K562 (cell line): ENCODE results near the gene PPP1R37. TPM values are rescaled to one million over a fixed set of nuclear protein-coding genes. Genes with fewer than 3 reads are reported as not detected.

Experiments used
- MAFF ChIP-seq: IDR thresholded peaks from 2 replicates; pipeline ENCODE4 v1.6.1; 2012; ENCODE audit warnings: low read length, improper control_type of control experiment
- NR2F6 ChIP-seq: fragments of 450-650 bp; formaldehyde crosslinking; IDR thresholded peaks from 2 replicates; pipeline ENCODE4 v1.4.0; 2020; ENCODE audit warnings: mild to moderate bottlenecking
- PML ChIP-seq: IDR thresholded peaks from 2 replicates; pipeline ENCODE4 v1.6.1; 2012; ENCODE audit warnings: low read length, inconsistent platforms
- RUNX1 ChIP-seq: sonication (generic); IDR thresholded peaks from 2 replicates; pipeline ENCODE4 v1.6.1; 2016; ENCODE audit warnings: antibody characterized with exemption, low read depth
- SOX6 ChIP-seq: fragments of 450-650 bp; IDR thresholded peaks from 2 replicates; pipeline ENCODE4 v1.6.1; 2014; ENCODE audit warnings: mild to moderate bottlenecking
- polyA plus RNA-seq, 8 experiments: library from polyadenylated mRNA; depleted of rRNA in 4 of 8; stranded (reverse) in 5 of 8; unstranded in 3 of 8; fragments of >200 nt; fragmentation: Nextera tagmentation in 2 of 8; fragmentation: Illumina TruSeq in 1 of 8; extraction: Ambion mirVana in 2 of 8; extraction: Trizol in 1 of 8; gene quantifications; 2 replicates each; pipeline versions ENCODE4 v1.2.1 to v1.2.3, GENCODE V29; 2011 to 2014; ENCODE audit warnings: inconsistent platforms in 1 of 8, missing spikeins in 1 of 8
- total RNA-seq, 7 experiments: library from RNA; depleted of rRNA in 6 of 7; stranded (reverse); fragments of >200 nt in 6 of 7; fragmentation: Illumina TruSeq in 2 of 7; extraction: Trizol in 2 of 7; gene quantifications; 2 replicates each; pipeline versions ENCODE4 v1.2.1 to v1.2.3, GENCODE V29; 2011 to 2021; ENCODE audit warnings: low replicate concordance in 1 of 7
- TF ChIP-seq, protein P1 (sequence below): fragments of 450-650 bp; IDR thresholded peaks from 2 replicates; pipeline ENCODE4 v1.6.1; 2018; ENCODE audit warnings: mild to moderate bottlenecking, low read depth; ENCODE audit not compliant: partially characterized antibody
- TF ChIP-seq, protein P2 (sequence below): sonication (generic); formaldehyde crosslinking; IDR thresholded peaks from 2 replicates; pipeline ENCODE4 v1.8.0; 2022; ENCODE audit warnings: mild to moderate bottlenecking, missing genetic modification reagents

The PPP1R37 gene
- total and polyA plus RNA-seq, 9 of the 15 experiments (the other 6 are each of a cell fraction or from before 2014, with no cell fraction given), result 0.04 to 20.3 (median 7.3) TPM

DNA sequence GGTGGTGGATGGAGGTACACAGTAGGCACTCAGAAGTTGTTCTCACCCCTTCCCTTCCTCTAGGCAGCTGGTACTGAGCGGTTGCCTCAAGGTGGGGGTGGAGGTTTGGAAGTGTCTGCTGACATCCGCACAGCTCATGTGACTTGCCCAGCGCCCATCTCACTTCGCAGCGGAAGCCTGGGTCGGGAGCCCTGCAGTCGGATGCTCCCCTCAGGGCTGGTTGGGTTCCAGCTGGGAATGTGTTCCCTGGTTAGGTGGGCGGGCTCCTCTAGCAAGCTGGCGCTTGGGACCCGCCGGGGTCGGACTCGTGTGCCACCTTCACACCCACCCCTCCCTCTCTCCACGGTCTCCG is 10.2 kb downstream of the PPP1R37 start (continued):
- no peak for TF ChIP-seq PML
- TF ChIP-seq, protein P1, sequence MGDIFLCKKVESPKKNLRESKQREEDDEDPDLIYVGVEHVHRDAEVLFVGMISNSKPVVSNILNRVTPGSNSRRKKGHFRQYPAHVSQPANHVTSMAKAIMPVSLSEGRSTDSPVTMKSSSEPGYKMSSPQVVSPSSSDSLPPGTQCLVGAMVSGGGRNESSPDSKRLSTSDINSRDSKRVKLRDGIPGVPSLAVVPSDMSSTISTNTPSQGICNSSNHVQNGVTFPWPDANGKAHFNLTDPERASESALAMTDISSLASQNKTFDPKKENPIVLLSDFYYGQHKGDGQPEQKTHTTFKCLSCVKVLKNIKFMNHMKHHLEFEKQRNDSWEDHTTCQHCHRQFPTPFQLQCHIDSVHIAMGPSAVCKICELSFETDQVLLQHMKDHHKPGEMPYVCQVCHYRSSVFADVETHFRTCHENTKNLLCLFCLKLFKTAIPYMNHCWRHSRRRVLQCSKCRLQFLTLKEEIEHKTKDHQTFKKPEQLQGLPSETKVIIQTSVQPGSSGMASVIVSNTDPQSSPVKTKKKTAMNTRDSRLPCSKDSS, result no peak
- no peak for TF ChIP-seq MAFF
- TF ChIP-seq NR2F6 (CRISPR knock-in tag), result no peak
- no peak for TF ChIP-seq RUNX1
- no peak for TF ChIP-seq SOX6
- TF ChIP-seq, protein P2, sequence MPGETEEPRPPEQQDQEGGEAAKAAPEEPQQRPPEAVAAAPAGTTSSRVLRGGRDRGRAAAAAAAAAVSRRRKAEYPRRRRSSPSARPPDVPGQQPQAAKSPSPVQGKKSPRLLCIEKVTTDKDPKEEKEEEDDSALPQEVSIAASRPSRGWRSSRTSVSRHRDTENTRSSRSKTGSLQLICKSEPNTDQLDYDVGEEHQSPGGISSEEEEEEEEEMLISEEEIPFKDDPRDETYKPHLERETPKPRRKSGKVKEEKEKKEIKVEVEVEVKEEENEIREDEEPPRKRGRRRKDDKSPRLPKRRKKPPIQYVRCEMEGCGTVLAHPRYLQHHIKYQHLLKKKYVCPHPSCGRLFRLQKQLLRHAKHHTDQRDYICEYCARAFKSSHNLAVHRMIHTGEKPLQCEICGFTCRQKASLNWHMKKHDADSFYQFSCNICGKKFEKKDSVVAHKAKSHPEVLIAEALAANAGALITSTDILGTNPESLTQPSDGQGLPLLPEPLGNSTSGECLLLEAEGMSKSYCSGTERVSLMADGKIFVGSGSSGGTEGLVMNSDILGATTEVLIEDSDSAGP (CRISPR knock-in tag), result no peak
